HCT116 (cell line): ENCODE data around the gene ASGR1. TPM values are rescaled to one million over a fixed set of nuclear protein-coding genes. Genes with fewer than 3 reads are reported as not detected.

Source experiments
- ATAC-seq: fragments of 200-7000 bp; cut with Tn5 transposase; 2 replicates; pipeline ENCODE4 v1.9.1; 2020; ENCODE audit warnings: mild to moderate bottlenecking, moderate library complexity
- BruUV-seq: library from RNA; stranded (reverse); fragments of 400-500 nt; replicated peaks from 2 replicates; lab custom pipeline; 2021; lab: Mats Ljungman, UMichigan
- CTCF ChIA-PET: fragments of 300-600 bp; sonication (Branson Sonifier 250); formaldehyde crosslinking; loops from one replicate; lab custom pipeline; 2021; ENCODE audit warnings: antibody characterized with exemption; lab: Charles Lee
- POLR2A ChIA-PET: fragments of 300-600, 350-600 bp; sonication (Branson Sonifier 250); formaldehyde crosslinking; loops from one replicate; lab custom pipeline; 2021; ENCODE audit warnings: antibody characterized with exemption; lab: Charles Lee
- RAD21 ChIA-PET, 2 experiments: fragments of 300-600 bp; sonication (Branson Sonifier 250); formaldehyde crosslinking; loops; one replicate each; lab custom pipeline; 2023; ENCODE audit warnings: low total read pairs in 2 of 2; ENCODE audit not compliant: uncharacterized antibody in 2 of 2, unreplicated experiment in 2 of 2, low non-redundant PET in 1 of 2; lab: Charles Lee
- DNase-seq: peaks from one replicate; pipeline ENCODE4 v3.0.0-alpha.2; 2010; ENCODE audit warnings: low read depth, low spot score
- H2AFZ ChIP-seq: fragments of 200-600 bp; shearing (Covaris generic), sonication (generic); 2 replicates; pipeline ENCODE4 v1.6.1; 2017; ENCODE audit warnings: low read depth, mixed run types, mixed read lengths, antibody characterized with exemption, low read length; ENCODE audit not compliant: poor library complexity, severe bottlenecking
- H3K27ac ChIP-seq: 2 replicates; pipeline ENCODE4 v1.5.1; 2012; ENCODE audit warnings: low read depth, low read length
- H3K27me3 ChIP-seq: fragments of 200-600 bp; sonication (generic); 2 replicates; pipeline ENCODE4 v1.6.1; 2016; ENCODE audit warnings: mixed run types, low read length, mixed read lengths; ENCODE audit not compliant: insufficient read depth
- H3K36me3 ChIP-seq, 2 experiments: fragments of 200-500 bp in 1 of 2; fragments of 200-600 bp in 1 of 2; sonication (Bioruptor generic) in 1 of 2; sonication (generic) in 1 of 2; 2 replicates each; pipeline versions ENCODE4 v1.5.1 to v1.6.1; 2014 to 2016; ENCODE audit warnings: low read length in 2 of 2, inconsistent platforms in 1 of 2, mixed read lengths in 1 of 2, mixed run types in 1 of 2; ENCODE audit not compliant: insufficient read depth in 2 of 2, control insufficient read depth in 1 of 2
- H3K4me1 ChIP-seq, 2 experiments: fragments of 200-600 bp in 1 of 2; sonication (generic) in 1 of 2; 2 replicates each; pipeline versions ENCODE4 v1.5.1 to v1.6.1; 2012 to 2017; ENCODE audit warnings: low read length in 2 of 2, inconsistent platforms in 1 of 2, mild to moderate bottlenecking in 1 of 2, mixed read lengths in 1 of 2, mixed run types in 1 of 2, moderate library complexity in 1 of 2; ENCODE audit not compliant: insufficient read depth in 2 of 2, control insufficient read depth in 1 of 2
- H3K4me2 ChIP-seq: fragments of 200-600 bp; sonication (generic); 2 replicates; pipeline ENCODE4 v1.6.1; 2017; ENCODE audit warnings: mixed run types, low read length, mixed read lengths
- H3K4me3 ChIP-seq, 2 experiments: fragments of 200-600 bp in 1 of 2; sonication (generic) in 1 of 2; replicated peaks in 1 of 2; 2 replicates each; pipeline ENCODE4 v1.5.1; 2011 to 2016; ENCODE audit warnings: low read length in 2 of 2, control low read depth in 1 of 2, low read depth in 1 of 2, mild to moderate bottlenecking in 1 of 2, mixed read lengths in 1 of 2, mixed run types in 1 of 2
- H3K79me2 ChIP-seq: fragments of 200-600 bp; sonication (generic); 2 replicates; pipeline ENCODE4 v1.6.1; 2017; ENCODE audit warnings: mild to moderate bottlenecking, mixed run types, low read length, moderate library complexity, mixed read lengths; ENCODE audit not compliant: insufficient read depth
- H3K9ac ChIP-seq: fragments of 200-600 bp; sonication (generic); 2 replicates; pipeline ENCODE4 v1.6.1; 2016; ENCODE audit warnings: low read length, mixed read lengths
- H3K9me2 ChIP-seq: fragments of 200-600 bp; sonication (generic), shearing (Covaris generic); 2 replicates; pipeline ENCODE4 v1.6.1; 2017; ENCODE audit warnings: mixed run types, mild to moderate bottlenecking, moderate library complexity; ENCODE audit not compliant: insufficient read depth
- H3K9me3 ChIP-seq, 2 experiments: fragments of 200-500 bp in 1 of 2; fragments of 200-600 bp in 1 of 2; sonication (Bioruptor generic) in 1 of 2; sonication (generic) in 1 of 2; 2 replicates each; pipeline ENCODE4 v1.6.1; 2014 to 2017; ENCODE audit warnings: low read length in 2 of 2, mixed read lengths in 2 of 2, inconsistent platforms in 1 of 2, low read depth in 1 of 2, mild to moderate bottlenecking in 1 of 2, mixed run types in 1 of 2, moderate library complexity in 1 of 2; ENCODE audit not compliant: control insufficient read depth in 1 of 2, insufficient read depth in 1 of 2
- H4K20me1 ChIP-seq: fragments of 200-600 bp; sonication (generic), shearing (Covaris generic); 2 replicates; pipeline ENCODE4 v1.6.1; 2017; ENCODE audit warnings: mixed run types, mild to moderate bottlenecking, moderate library complexity; ENCODE audit not compliant: insufficient read depth
- EGR1 ChIP-seq: IDR thresholded peaks from 2 replicates; pipeline ENCODE4 v1.6.1; 2012; ENCODE audit warnings: low read depth
- EZH2 ChIP-seq: fragments of 200-600 bp; sonication (generic); IDR thresholded peaks from 2 replicates; pipeline ENCODE4 v1.6.1; 2017; ENCODE audit warnings: antibody characterized with exemption, mixed run types
- EZH2phosphoT487 ChIP-seq: fragments of 200-600 bp; IDR thresholded peaks from 2 replicates; pipeline ENCODE4 v1.6.1; 2018; ENCODE audit warnings: antibody characterized with exemption, borderline replicate concordance
- FOSL1 ChIP-seq: IDR thresholded peaks from 2 replicates; pipeline ENCODE4 v1.6.1; 2012; ENCODE audit warnings: low read depth
- POLR2AphosphoS5 ChIP-seq: IDR thresholded peaks from 2 replicates; pipeline ENCODE4 v1.6.1; 2011; ENCODE audit warnings: mild to moderate bottlenecking, low read depth, low read length, moderate library complexity
- RAD21 ChIP-seq: IDR thresholded peaks from 2 replicates; pipeline ENCODE4 v1.6.1; 2012; ENCODE audit warnings: low read depth, mild to moderate bottlenecking
- SIN3A ChIP-seq: IDR thresholded peaks from 2 replicates; pipeline ENCODE4 v1.6.1; 2012; ENCODE audit warnings: low read depth
- SP1 ChIP-seq: IDR thresholded peaks from 2 replicates; pipeline ENCODE4 v1.6.1; 2012; ENCODE audit warnings: low read depth
- YY1 ChIP-seq: IDR thresholded peaks from 2 replicates; pipeline ENCODE4 v1.6.1; 2011; ENCODE audit warnings: low read length, low read depth, moderate library complexity, mild to moderate bottlenecking; ENCODE audit not compliant: insufficient replicate concordance; ENCODE audit errors: extremely low read depth
- ZFX ChIP-seq: fragments of 450-650 bp; IDR thresholded peaks from 2 replicates; pipeline ENCODE4 v1.6.1; 2017
- ZNF274 ChIP-seq: fragments of 200-500 bp; sonication (Bioruptor generic); IDR thresholded peaks from 2 replicates; pipeline ENCODE4 v1.6.1; 2014; ENCODE audit warnings: mild to moderate bottlenecking, low read depth, low read length, inconsistent platforms
- intact Hi-C: fragments of 100-400 bp; cut with micrococcal nuclease; formaldehyde crosslinking; loops from 2 replicates; pipeline ENCODE4 v1.10.0; 2022
- total RNA-seq: library from RNA; stranded (reverse); gene quantifications from one replicate; pipeline ENCODE4 v1.2.1, GENCODE V29; 2021; ENCODE audit not compliant: unreplicated experiment
- TF ChIP-seq, protein P1 (sequence below): IDR thresholded peaks from 2 replicates; pipeline ENCODE4 v1.6.1; 2012

The ASGR1 gene
- total RNA-seq, 1 experiment from 2014 or later: 1.2 TPM

DNA sequence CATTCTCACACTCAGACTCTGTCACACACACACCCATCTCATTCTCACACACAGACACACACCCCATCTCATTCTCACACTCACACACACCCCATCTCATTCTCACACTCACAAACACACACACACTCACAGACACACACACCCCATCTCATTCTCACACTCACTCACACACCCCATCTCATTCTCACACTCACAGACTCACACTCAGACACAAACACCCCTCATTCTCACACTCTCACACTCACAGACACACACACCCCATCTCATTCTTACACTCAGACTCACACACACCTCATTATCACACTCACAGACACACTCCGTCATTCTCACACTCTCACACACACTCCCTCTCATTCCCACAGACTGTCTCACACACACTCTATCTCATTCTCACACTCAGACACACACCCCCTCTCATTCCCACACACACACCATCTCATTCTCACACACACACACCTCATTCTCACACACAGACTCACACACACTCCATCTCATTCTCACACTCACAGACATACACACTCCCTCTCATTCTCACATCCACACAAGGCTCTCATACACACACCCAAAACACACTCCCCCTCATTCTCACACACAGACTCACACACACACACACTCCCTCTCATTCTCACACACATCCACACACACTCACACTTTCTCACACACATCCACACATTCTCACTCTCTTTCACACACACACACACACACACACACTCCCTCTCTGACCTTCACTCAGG is 2.9 kb downstream of the ASGR1 start:
- RAD21 ChIA-PET: interaction anchor here in 1 of 2 experiments (1.5 kb wide), 1 partner anchor 131 kb away, joined by 4 read pairs; no protein-coding TSS in a partner anchor
- ATAC-seq (no peak), DNase-seq (no peak)
- Histone ChIP-seq H3K36me3 (no peaks in the 10 kb centered on the region), H3K79me2 (no peaks in the 10 kb centered on the region), H3K9me3 (peaks cover 0 to 7% of the 10 kb centered on the region in 2 experiments; a peak in 1 of 4 replicates), H4K20me1 (no peaks in the 10 kb centered on the region), H3K9me2 (no peaks in the 10 kb centered on the region), H3K27me3 (no peaks in the 10 kb centered on the region), H3K9ac (no peak overlapping the region), H3K4me3 (no peak overlapping the region), H3K27ac (no peak overlapping the region), H3K4me1 (peaks cover 7 to 15% of the 10 kb centered on the region in 2 experiments), H3K4me2 (no peak overlapping the region), H2AFZ (no peak overlapping the region)
- intact Hi-C loops: no loop called here
- no TSS peak for BruUV-seq
- CTCF ChIA-PET: interaction anchor here (1.1 to 3.1 kb wide), 3 partner anchors 124 to 155 kb away, joined by 4 to 27 read pairs (median 8); no protein-coding TSS in a partner anchor
- TF ChIP-seq POLR2AphosphoS5: no peak
- no peak for TF ChIP-seq EZH2
- TF ChIP-seq RAD21: no peak
- no peak for TF ChIP-seq FOSL1
- no peak for TF ChIP-seq SIN3A
- no peak for TF ChIP-seq EZH2phosphoT487
- TF ChIP-seq ZFX: no peak
- TF ChIP-seq, protein P1, sequence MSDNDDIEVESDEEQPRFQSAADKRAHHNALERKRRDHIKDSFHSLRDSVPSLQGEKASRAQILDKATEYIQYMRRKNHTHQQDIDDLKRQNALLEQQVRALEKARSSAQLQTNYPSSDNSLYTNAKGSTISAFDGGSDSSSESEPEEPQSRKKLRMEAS: no peak
- no peak for TF ChIP-seq ZNF274
- POLR2A ChIA-PET: interaction anchor here (0.7 kb wide), 1 partner anchor 67 kb away, joined by 4 read pairs; no protein-coding TSS in a partner anchor

DNA sequence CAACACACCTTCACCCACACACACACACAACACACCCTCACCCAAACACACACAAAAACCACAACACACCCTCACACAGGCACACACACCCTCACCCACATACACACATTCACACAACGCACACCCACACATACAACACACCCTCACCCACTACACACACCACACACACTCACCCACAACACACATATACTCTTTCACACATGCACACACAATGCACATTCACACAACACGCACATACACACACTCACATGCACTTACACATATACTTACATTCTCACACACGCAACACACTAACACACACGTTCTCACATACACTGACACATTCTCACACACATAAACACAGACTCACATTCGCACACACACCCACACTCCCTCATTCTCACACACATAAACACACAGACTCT is 3.8 kb downstream of the ASGR1 start:
- Histone ChIP-seq H3K9me3 (peaks cover 0 to 7% of the 10 kb centered on the region in 2 experiments; a peak in 1 of 4 replicates), H3K9me2 (no peaks in the 10 kb centered on the region), H3K27me3 (no peaks in the 10 kb centered on the region), H4K20me1 (no peaks in the 10 kb centered on the region), H3K4me2 (no peak overlapping the region), H3K27ac (no peak overlapping the region), H2AFZ (no peak overlapping the region), H3K36me3 (no peaks in the 10 kb centered on the region), H3K79me2 (no peaks in the 10 kb centered on the region), H3K4me3 (no peak overlapping the region), H3K9ac (no peak overlapping the region), H3K4me1 (peaks cover 7 to 15% of the 10 kb centered on the region in 2 experiments)
- POLR2A ChIA-PET: no interaction called here
- intact Hi-C loops: no loop called here
- DNase-seq: no peak
- RAD21 ChIA-PET: no interaction called here
- CTCF ChIA-PET: no interaction called here
- BruUV-seq: no TSS peak
- TF ChIP-seq EGR1: no peak
- TF ChIP-seq RAD21: no peak
- no peak for TF ChIP-seq YY1
- no peak for TF ChIP-seq SP1
- TF ChIP-seq, protein P1: no peak
- no peak for TF ChIP-seq FOSL1
- ATAC-seq: no peak
